ENCODE measurements around the gene TMEM232.

The TMEM232 gene

GRCh38 chr5:110409571-110409970 lies 316.9 kb downstream of the TMEM232 start:
- no peak for DNase-seq (ENCODE audit: low read depth in 1 of 2, low spot score in 1 of 2)

GRCh38 chr5:110402562-110402961 lies 323.9 kb downstream of the TMEM232 start:
- no peak for DNase-seq (ENCODE audit: low read depth in 1 of 2, low spot score in 1 of 2)

GRCh38 chr5:110401881-110402280 lies 324.6 kb downstream of the TMEM232 start:
- no peak for DNase-seq (ENCODE audit: low read depth in 1 of 2, low spot score in 1 of 2)

- DNase-seq (ENCODE audit: low read depth in 1 of 2, low spot score in 1 of 2): no peak
These were observed 327.5 kb downstream of the TMEM232 start for GRCh38 chr5:110398951-110399350.

GRCh38 chr5:110397281-110397680 lies 329.2 kb downstream of the TMEM232 start:
- no peak for DNase-seq (ENCODE audit: low read depth in 1 of 2, low spot score in 1 of 2)

- no peak for DNase-seq (ENCODE audit: low read depth in 1 of 2, low spot score in 1 of 2)
These were observed 339.7 kb downstream of the TMEM232 start for GRCh38 chr5:110386782-110387181.

GRCh38 chr5:110383231-110383630 lies 343.2 kb downstream of the TMEM232 start:
- DNase-seq (ENCODE audit: low read depth in 1 of 2, low spot score in 1 of 2): no peak

- no peak for DNase-seq (ENCODE audit: low read depth in 1 of 2, low spot score in 1 of 2)
These were observed 348.5 kb downstream of the TMEM232 start for GRCh38 chr5:110377943-110378342.

- no peak for DNase-seq (ENCODE audit: low read depth in 1 of 2, low spot score in 1 of 2)
These were observed 349.1 kb downstream of the TMEM232 start for GRCh38 chr5:110377361-110377760.

GRCh38 chr5:110376281-110376951 lies 350.1 kb downstream of the TMEM232 start:
- DNase-seq (ENCODE audit: low read depth in 1 of 2, low spot score in 1 of 2): no peak

GRCh38 chr5:110371725-110372041 lies 354.8 kb downstream of the TMEM232 start:
- no peak for DNase-seq (ENCODE audit: low read depth in 1 of 2, low spot score in 1 of 2)

GRCh38 chr5:110371011-110371724 lies 355.3 kb downstream of the TMEM232 start:
- no peak for DNase-seq (ENCODE audit: low read depth in 1 of 2, low spot score in 1 of 2)
